SU-DHL-6 (cell line): ENCODE measurements around the gene CAPN8.

Experiments used
- CTCF ChIP-seq: fragments of 200-600 bp; sonication (generic); IDR thresholded peaks from one replicate; pipeline ENCODE4 v1.5.1; 2017; ENCODE audit warnings: antibody characterized with exemption, mild to moderate bottlenecking, low read length, moderate library complexity; ENCODE audit not compliant: insufficient read depth, poor library complexity, severe bottlenecking
- EZH2phosphoT487 ChIP-seq: fragments of 200-600 bp; sonication (generic), shearing (Covaris generic); conservative IDR thresholded peaks from 2 replicates; pipeline ENCODE4 v1.6.1; 2018; ENCODE audit warnings: mild to moderate bottlenecking, antibody characterized with exemption, low read length, moderate library complexity, mixed read lengths

- TF ChIP-seq CTCF (no peak), EZH2phosphoT487 (no peak)
Measured at GRCh38 chr1:223525546-223525945, 140.0 kb downstream of the CAPN8 start.
